ENCODE results near the gene RAB25.

RAB25 gene

GRCh38 chr1:156117414-156118176 lies 56.6 kb downstream of the RAB25 start:
- no peak for DNase-seq (ENCODE audit: low read depth in 2 of 2)

- no peak for DNase-seq (ENCODE audit: low read depth in 2 of 2)
These were observed 57.4 kb downstream of the RAB25 start for GRCh38 chr1:156118177-156118868.

- DNase-seq (ENCODE audit: low read depth in 2 of 2): no peak
These were observed 58.7 kb downstream of the RAB25 start for GRCh38 chr1:156119503-156120209.
